Suprapubic skin (tissue), 3 donors: Measurements from ENCODE around the gene DEPDC5.

Source experiments
- CTCF ChIP-seq, 2 donors: fragments of 200-600 bp in 1 of 2; fragments of 450-650 bp in 1 of 2; sonication (generic) in 1 of 2; IDR thresholded peaks; one replicate each; pipeline ENCODE4 v1.5.1; 2016 to 2019; ENCODE audit warnings: antibody characterized with exemption in 2 of 2, mild to moderate bottlenecking in 1 of 2, moderate library complexity in 1 of 2
- POLR2A ChIP-seq, 2 donors: fragments of 450-650 bp; IDR thresholded peaks; one replicate each; pipeline ENCODE4 v1.6.1; 2017; ENCODE audit warnings: antibody characterized with exemption in 2 of 2, mild to moderate bottlenecking in 2 of 2, moderate library complexity in 2 of 2

- no peak for TF ChIP-seq CTCF (IDR thresholded peaks at IDR 0.05)
- TF ChIP-seq POLR2A (IDR thresholded peaks at IDR 0.05): no peak
These were observed 91.1 kb downstream of the DEPDC5 start for GRCh38 chr22:31844941-31845340.
